ENCODE data around the gene VPS13D. TPM values are rescaled to one million over a fixed set of nuclear protein-coding genes. Genes with fewer than 3 reads are reported as not detected.
A peak's percentile ranks its signal among the peaks of the same experiment; 100 is the strongest.

VPS13D gene
- total and polyA plus RNA-seq, 2 donors from 2014 or later = 19.4 to 75.8 TPM

GRCh38 chr1:12508849-12509248 lies 279.0 kb downstream of the VPS13D start:
- peaks cover 2 to 14% (median 9%) of the 10 kb centered on the region in 3 donors for H3K36me3 ChIP-seq (ENCODE audit: control insufficient read depth in 2 of 3, insufficient read depth in 3 of 3, low read length in 3 of 3)
- intact Hi-C loops (cut with DNase I) = no loop called here
- TF ChIP-seq, protein P1, sequence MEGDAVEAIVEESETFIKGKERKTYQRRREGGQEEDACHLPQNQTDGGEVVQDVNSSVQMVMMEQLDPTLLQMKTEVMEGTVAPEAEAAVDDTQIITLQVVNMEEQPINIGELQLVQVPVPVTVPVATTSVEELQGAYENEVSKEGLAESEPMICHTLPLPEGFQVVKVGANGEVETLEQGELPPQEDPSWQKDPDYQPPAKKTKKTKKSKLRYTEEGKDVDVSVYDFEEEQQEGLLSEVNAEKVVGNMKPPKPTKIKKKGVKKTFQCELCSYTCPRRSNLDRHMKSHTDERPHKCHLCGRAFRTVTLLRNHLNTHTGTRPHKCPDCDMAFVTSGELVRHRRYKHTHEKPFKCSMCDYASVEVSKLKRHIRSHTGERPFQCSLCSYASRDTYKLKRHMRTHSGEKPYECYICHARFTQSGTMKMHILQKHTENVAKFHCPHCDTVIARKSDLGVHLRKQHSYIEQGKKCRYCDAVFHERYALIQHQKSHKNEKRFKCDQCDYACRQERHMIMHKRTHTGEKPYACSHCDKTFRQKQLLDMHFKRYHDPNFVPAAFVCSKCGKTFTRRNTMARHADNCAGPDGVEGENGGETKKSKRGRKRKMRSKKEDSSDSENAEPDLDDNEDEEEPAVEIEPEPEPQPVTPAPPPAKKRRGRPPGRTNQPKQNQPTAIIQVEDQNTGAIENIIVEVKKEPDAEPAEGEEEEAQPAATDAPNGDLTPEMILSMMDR (IDR thresholded peaks at IDR 0.05; ENCODE audit: borderline replicate concordance, extremely low read depth, insufficient read depth) = no peak
- H3K4me3 ChIP-seq (ENCODE audit: low read length in 3 of 3) = no peak overlapping the region
- no peak for DNase-seq
- no peaks in the 10 kb centered on the region for H3K27me3 ChIP-seq (ENCODE audit: control insufficient read depth, insufficient read depth, low read length)
- H3K27ac ChIP-seq (ENCODE audit: low read depth in 2 of 2, low read length in 2 of 2) = no peak overlapping the region
- no peaks in the 10 kb centered on the region for H3K4me1 ChIP-seq (ENCODE audit: control insufficient read depth in 2 of 3, insufficient read depth in 2 of 3, low read depth in 1 of 3, low read length in 3 of 3)
- FAIRE-seq = no peak
- H3K9me3 ChIP-seq (ENCODE audit: control insufficient read depth in 2 of 3, insufficient read depth in 1 of 3, low read length in 3 of 3) = no peaks in the 10 kb centered on the region
- no peak overlapping the region for H3K9ac ChIP-seq (ENCODE audit: low read length in 3 of 3)

- DNase-seq (peak in 1 of 5 donors; percentile 35), FAIRE-seq (no peak)
- Histone ChIP-seq H3K9ac (ENCODE audit: low read length in 3 of 3) (no peak overlapping the region), H3K9me3 (ENCODE audit: control insufficient read depth in 2 of 3, insufficient read depth in 1 of 3, low read length in 3 of 3) (no peaks in the 10 kb centered on the region), H3K36me3 (ENCODE audit: control insufficient read depth in 2 of 3, insufficient read depth in 3 of 3, low read length in 3 of 3) (peaks cover 2 to 14% (median 8%) of the 10 kb centered on the region in 3 donors), H3K27me3 (ENCODE audit: control insufficient read depth, insufficient read depth, low read length) (no peaks in the 10 kb centered on the region), H3K4me1 (ENCODE audit: control insufficient read depth in 2 of 3, insufficient read depth in 2 of 3, low read depth in 1 of 3, low read length in 3 of 3) (no peaks in the 10 kb centered on the region), H3K4me3 (ENCODE audit: low read length in 3 of 3) (no peak overlapping the region), H3K27ac (ENCODE audit: low read depth in 2 of 2, low read length in 2 of 2) (no peak overlapping the region)
- intact Hi-C loops (cut with DNase I) = no loop called here
- TF ChIP-seq, protein P1 (IDR thresholded peaks at IDR 0.05; ENCODE audit: borderline replicate concordance, extremely low read depth, insufficient read depth) = no peak
These were observed 281.3 kb downstream of the VPS13D start for GRCh38 chr1:12511128-12511484.

DNA sequence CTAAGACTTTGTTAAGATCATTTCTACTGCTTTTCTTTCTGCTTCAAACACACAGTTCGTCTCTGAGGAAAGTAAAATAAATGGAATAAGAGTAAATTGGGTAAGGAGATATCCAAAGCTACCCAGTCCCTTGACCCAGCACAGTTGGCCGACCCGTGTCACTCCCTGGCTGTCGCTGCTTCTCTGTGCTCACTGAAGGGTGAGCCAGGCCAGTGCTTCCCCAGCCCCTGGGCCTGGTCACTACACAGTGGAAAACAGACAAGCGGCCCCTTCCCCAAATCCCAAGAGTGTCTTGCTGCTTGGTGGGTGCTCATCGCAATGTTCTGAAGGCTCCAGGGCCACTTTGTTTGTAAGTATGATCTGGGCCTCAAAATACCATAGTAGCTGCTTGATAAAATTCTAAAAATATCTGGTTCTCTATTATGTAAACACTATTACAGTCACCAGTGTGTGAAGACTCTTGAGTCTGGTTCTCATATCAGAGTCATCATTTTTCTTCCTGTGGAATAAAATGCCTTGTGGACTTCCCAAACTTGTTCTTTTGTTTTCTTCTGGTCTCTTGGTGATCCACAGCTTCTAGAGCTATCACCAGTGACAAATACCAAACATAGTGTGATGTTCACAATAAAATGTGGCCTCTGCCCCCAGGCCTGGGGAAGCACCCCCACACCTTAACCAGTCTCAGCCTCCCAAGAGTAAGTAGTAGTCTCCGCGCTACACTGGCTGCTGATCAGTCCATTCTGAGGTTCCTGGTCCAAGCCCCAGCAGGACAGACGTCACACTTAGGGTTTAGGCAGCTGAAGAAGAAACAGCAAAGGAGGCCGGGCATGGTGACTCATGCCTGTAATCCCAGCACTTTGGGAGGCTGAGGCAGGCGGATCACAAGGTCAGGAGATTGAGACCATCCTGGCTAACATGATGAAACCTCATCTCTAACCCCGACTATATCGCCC lies 282.0 kb downstream of the VPS13D start:
- DNase-seq = peak in 1 of 5 donors; percentile 33
- Histone ChIP-seq H3K4me1 (ENCODE audit: control insufficient read depth in 2 of 3, insufficient read depth in 2 of 3, low read depth in 1 of 3, low read length in 3 of 3) (no peaks in the 10 kb centered on the region), H3K4me3 (ENCODE audit: low read length in 3 of 3) (no peak overlapping the region), H3K27ac (ENCODE audit: low read depth in 2 of 2, low read length in 2 of 2) (no peak overlapping the region), H3K36me3 (ENCODE audit: control insufficient read depth in 2 of 3, insufficient read depth in 3 of 3, low read length in 3 of 3) (peaks cover under 1 to 11% (median 6%) of the 10 kb centered on the region in 3 donors), H3K27me3 (ENCODE audit: control insufficient read depth, insufficient read depth, low read length) (no peaks in the 10 kb centered on the region), H3K9me3 (ENCODE audit: control insufficient read depth in 2 of 3, insufficient read depth in 1 of 3, low read length in 3 of 3) (no peaks in the 10 kb centered on the region), H3K9ac (ENCODE audit: low read length in 3 of 3) (no peak overlapping the region)
- FAIRE-seq = no peak
- intact Hi-C loops (cut with DNase I) = no loop called here
- TF ChIP-seq, protein P1 (IDR thresholded peaks at IDR 0.05; ENCODE audit: borderline replicate concordance, extremely low read depth, insufficient read depth) = no peak

Measured in kidney (tissue), 14 donors.